22Rv1 (cell line): ENCODE measurements around the gene CAMTA1.

Source experiments
- H3K27ac ChIP-seq: fragments of 450-650 bp; 2 replicates; pipeline ENCODE4 v1.5.1; 2017
- CTCF ChIP-seq: fragments of 450-650 bp; IDR thresholded peaks from 2 replicates; pipeline ENCODE4 v1.5.1; 2017; ENCODE audit warnings: mild to moderate bottlenecking
- ZFX ChIP-seq: fragments of 450-650 bp; IDR thresholded peaks from 2 replicates; pipeline ENCODE4 v1.6.1; 2017; ENCODE audit warnings: antibody characterized with exemption, borderline replicate concordance

Gene CAMTA1

GRCh38 chr1:7485086-7485780 lies 700.0 kb downstream of the CAMTA1 start:
- no peak overlapping the region for H3K27ac ChIP-seq
- TF ChIP-seq ZFX = no peak

- TF ChIP-seq ZFX (no peak), CTCF (no peak)
- no peak overlapping the region for H3K27ac ChIP-seq
Measured at GRCh38 chr1:7485826-7486225, 700.6 kb downstream of the CAMTA1 start.

GRCh38 chr1:7487766-7488474 lies 702.7 kb downstream of the CAMTA1 start:
- no peak for TF ChIP-seq ZFX
- no peak for TF ChIP-seq CTCF
- H3K27ac ChIP-seq = no peak overlapping the region

- TF ChIP-seq CTCF (no peak), ZFX (no peak)
Measured at GRCh38 chr1:7488475-7488842, 703.2 kb downstream of the CAMTA1 start.

GRCh38 chr1:7489586-7489985 lies 704.3 kb downstream of the CAMTA1 start:
- TF ChIP-seq ZFX = no peak
- no peak overlapping the region for H3K27ac ChIP-seq

More at GRCh38 chr1:7488475-7488842, 703.2 kb downstream of the CAMTA1 start:
- H3K27ac ChIP-seq = no peak overlapping the region

GRCh38 chr1:7490576-7490975 lies 705.3 kb downstream of the CAMTA1 start:
- TF ChIP-seq CTCF (no peak), ZFX (no peak)
- H3K27ac ChIP-seq = no peak overlapping the region

GRCh38 chr1:7491109-7491817 lies 706.0 kb downstream of the CAMTA1 start:
- H3K27ac ChIP-seq = no peak overlapping the region
- TF ChIP-seq CTCF (no peak), ZFX (no peak)

GRCh38 chr1:7491818-7492173 lies 706.5 kb downstream of the CAMTA1 start:
- no peak overlapping the region for H3K27ac ChIP-seq
- TF ChIP-seq ZFX (no peak), CTCF (no peak)
